H1 (cell line): ENCODE data around the gene SMYD5. TPM values are rescaled to one million over a fixed set of nuclear protein-coding genes. Genes with fewer than 3 reads are reported as not detected.

Experiments
- CTCF ChIA-PET: fragments of 300-600 bp; sonication (Branson Sonifier 250); formaldehyde crosslinking; loops from one replicate; lab custom pipeline; 2021; ENCODE audit not compliant: partially characterized antibody; lab: Charles Lee
- POLR2A ChIA-PET: fragments of 300-600 bp; sonication (Branson Sonifier 250); formaldehyde crosslinking; loops from one replicate; lab custom pipeline; 2021; ENCODE audit warnings: inconsistent platforms; ENCODE audit not compliant: partially characterized antibody; lab: Charles Lee
- DNase-seq, 2 experiments: peaks; one replicate each; pipeline versions ENCODE4 v3.0.0 to v3.0.0-alpha.2; 2010 to 2022; ENCODE audit warnings: low spot score in 2 of 2, low read depth in 1 of 2, mixed read lengths in 1 of 2
- FAIRE-seq: peaks from 2 replicates; lab custom pipeline; 2011; peaks lifted over from hg19 to GRCh38; lab: Jason Lieb, UNC
- H2AFZ ChIP-seq: 2 replicates; pipeline ENCODE4 v1.8.1; 2012; ENCODE audit warnings: low read length, inconsistent platforms
- H2AK5ac ChIP-seq: 2 replicates; pipeline ENCODE4 v1.6.1; 2013; ENCODE audit warnings: low read depth, low read length
- H2BK120ac ChIP-seq: replicated peaks from 2 replicates; pipeline ENCODE3; 2013; ENCODE audit warnings: low read depth, low read length, inconsistent platforms
- H2BK12ac ChIP-seq: 2 replicates; pipeline ENCODE4 v1.6.1; 2013; ENCODE audit warnings: low read depth, low read length
- H2BK15ac ChIP-seq: 2 replicates; pipeline ENCODE4 v1.6.1; 2013; ENCODE audit warnings: low read length
- H2BK20ac ChIP-seq: 2 replicates; pipeline ENCODE4 v1.6.1; 2013; ENCODE audit warnings: low read length
- H2BK5ac ChIP-seq: 2 replicates; pipeline ENCODE4 v1.6.1; 2013; ENCODE audit warnings: low read depth, low read length
- H3K14ac ChIP-seq: 2 replicates; pipeline ENCODE4 v1.6.1; 2013; ENCODE audit warnings: inconsistent platforms; ENCODE audit not compliant: insufficient read length
- H3K18ac ChIP-seq: 2 replicates; pipeline ENCODE4 v1.6.1; 2013; ENCODE audit warnings: low read length; ENCODE audit errors: extremely low read depth
- H3K23ac ChIP-seq: 2 replicates; pipeline ENCODE4 v1.6.1; 2013; ENCODE audit warnings: inconsistent platforms; ENCODE audit not compliant: insufficient read length
- H3K23me2 ChIP-seq: 2 replicates; pipeline ENCODE4 v1.6.1; 2013; ENCODE audit warnings: low read depth, low read length
- H3K27ac ChIP-seq: 2 replicates; pipeline ENCODE4 v1.6.1; 2011; ENCODE audit warnings: low read depth, low read length, inconsistent platforms
- H3K27me3 ChIP-seq, 4 experiments: replicated peaks in 1 of 4; 1 replicate in 1 of 4; 2 replicates in 3 of 4; pipeline versions ENCODE4 v1.6.1 to v1.8.1; 2011 to 2013; ENCODE audit warnings: low read length in 3 of 4, mild to moderate bottlenecking in 3 of 4, inconsistent platforms in 2 of 4, mixed read lengths in 2 of 4, moderate library complexity in 1 of 4; ENCODE audit not compliant: control insufficient read depth in 3 of 4, insufficient read depth in 3 of 4; ENCODE audit errors: extremely low read depth in 1 of 4
- H3K36me3 ChIP-seq, 4 experiments: 2 replicates each; pipeline versions ENCODE4 v1.6.1 to v1.8.1; 2011 to 2013; ENCODE audit warnings: mild to moderate bottlenecking in 4 of 4, low read length in 3 of 4, moderate library complexity in 2 of 4, control low read depth in 1 of 4, inconsistent platforms in 1 of 4; ENCODE audit not compliant: insufficient read depth in 4 of 4, control insufficient read depth in 2 of 4
- H3K4ac ChIP-seq: replicated peaks from 2 replicates; pipeline ENCODE3; 2013; ENCODE audit warnings: low read length, low read depth, mixed read lengths, inconsistent platforms; ENCODE audit not compliant: insufficient read length
- H3K4me1 ChIP-seq, 4 experiments: replicated peaks in 1 of 4; 1 replicate in 1 of 4; 2 replicates in 3 of 4; pipeline versions ENCODE4 v1.6.1 to v1.8.1; 2011 to 2013; ENCODE audit warnings: low read length in 3 of 4, inconsistent platforms in 2 of 4, mixed read lengths in 1 of 4; ENCODE audit not compliant: insufficient read depth in 4 of 4, control insufficient read depth in 3 of 4
- H3K4me2 ChIP-seq, 2 experiments: 2 replicates each; pipeline versions ENCODE4 v1.6.1 to v1.8.1; 2011 to 2013; ENCODE audit warnings: low read depth in 2 of 2, low read length in 2 of 2, control low read depth in 1 of 2, inconsistent platforms in 1 of 2, mild to moderate bottlenecking in 1 of 2; ENCODE audit not compliant: insufficient read depth in 1 of 2
- H3K4me3 ChIP-seq, 4 experiments: fragments of 200-600, 300-600 bp in 1 of 4; sonication (generic), shearing (Covaris generic), sonication (Bioruptor Twin) in 1 of 4; 2 replicates each; pipeline versions ENCODE4 v1.5.1 to v1.8.1; 2011 to 2016; ENCODE audit warnings: low read length in 4 of 4, low read depth in 3 of 4, control low read depth in 2 of 4, inconsistent platforms in 2 of 4, mild to moderate bottlenecking in 2 of 4, mixed read lengths in 1 of 4, moderate library complexity in 1 of 4; ENCODE audit not compliant: insufficient read depth in 2 of 4; ENCODE audit errors: extremely low read depth in 1 of 4
- H3K56ac ChIP-seq: replicated peaks from 2 replicates; pipeline ENCODE3; 2013; ENCODE audit warnings: low read depth, mild to moderate bottlenecking, mixed read lengths, low read length, inconsistent platforms; ENCODE audit not compliant: insufficient read length
- H3K79me1 ChIP-seq: 2 replicates; pipeline ENCODE4 v1.6.1; 2013; ENCODE audit warnings: low read depth, low read length, control low read depth
- H3K79me2 ChIP-seq, 2 experiments: 2 replicates each; pipeline versions ENCODE4 v1.6.1 to v1.8.1; 2012 to 2013; ENCODE audit warnings: low read length in 2 of 2, mild to moderate bottlenecking in 2 of 2, inconsistent platforms in 1 of 2; ENCODE audit not compliant: insufficient read depth in 2 of 2, control insufficient read depth in 1 of 2
- H3K9ac ChIP-seq, 4 experiments: replicated peaks in 1 of 4; 1 replicate in 1 of 4; 2 replicates in 3 of 4; pipeline versions ENCODE4 v1.6.1 to v1.8.1; 2011 to 2013; ENCODE audit warnings: low read depth in 3 of 4, low read length in 3 of 4, control low read depth in 2 of 4, mild to moderate bottlenecking in 2 of 4, moderate library complexity in 2 of 4, inconsistent platforms in 1 of 4; ENCODE audit errors: extremely low read depth in 1 of 4
- H3K9me3 ChIP-seq, 2 experiments: 2 replicates each; pipeline versions ENCODE4 v1.6.1 to v1.8.1; 2012 to 2013; ENCODE audit warnings: mild to moderate bottlenecking in 2 of 2, moderate library complexity in 2 of 2, control low read depth in 1 of 2, inconsistent platforms in 1 of 2, low read depth in 1 of 2, low read length in 1 of 2, mixed read lengths in 1 of 2; ENCODE audit not compliant: insufficient read depth in 2 of 2
- H4K20me1 ChIP-seq, 2 experiments: replicated peaks in 1 of 2; 2 replicates each; pipeline versions ENCODE3 to v1.8.1; 2011 to 2013; ENCODE audit warnings: inconsistent platforms in 2 of 2, low read length in 2 of 2, mild to moderate bottlenecking in 1 of 2; ENCODE audit not compliant: insufficient read depth in 2 of 2, control insufficient read depth in 1 of 2
- H4K5ac ChIP-seq: 2 replicates; pipeline ENCODE4 v1.6.1; 2013; ENCODE audit warnings: low read length, low read depth, mixed read lengths, inconsistent platforms; ENCODE audit not compliant: insufficient read length
- H4K8ac ChIP-seq: 2 replicates; pipeline ENCODE4 v1.8.0; 2013; ENCODE audit warnings: mild to moderate bottlenecking, moderate library complexity, low read length, inconsistent platforms; ENCODE audit not compliant: insufficient read depth; ENCODE audit errors: extremely low read depth
- H4K91ac ChIP-seq: replicated peaks from 2 replicates; pipeline ENCODE3; 2013; ENCODE audit warnings: low read length, mixed read lengths, inconsistent platforms; ENCODE audit not compliant: insufficient read length
- POLR2AphosphoS5 ChIP-seq: IDR thresholded peaks from 2 replicates; pipeline ENCODE4 v1.6.1; 2011; ENCODE audit warnings: low read depth, low read length
- YY1 ChIP-seq: IDR thresholded peaks from 2 replicates; pipeline ENCODE4 v1.6.1; 2011; ENCODE audit warnings: low read depth, mild to moderate bottlenecking, low read length
- ZNF274 ChIP-seq: IDR thresholded peaks from 2 replicates; pipeline ENCODE4 v1.7.0; 2012; ENCODE audit warnings: low read length, borderline replicate concordance; ENCODE audit errors: extremely low read depth
- WGBS, 2 experiments: shearing (Covaris generic) in 1 of 2; methylation state at CpG; one replicate each; pipeline versions ENCODE4 v1.1.6 to v1.1.7; 2013 to 2015; ENCODE audit warnings: low lambda C conversion rate in 2 of 2, mixed read lengths in 2 of 2, inconsistent platforms in 1 of 2, low coverage in 1 of 2, missing lambda C conversion rate in 1 of 2; ENCODE audit not compliant: insufficient replicate concordance in 2 of 2, insufficient coverage in 1 of 2, insufficient read length in 1 of 2; ENCODE audit errors: extremely low coverage in 1 of 2, missing lambda C conversion rate in 1 of 2; 5-methylcytosine and 5-hydroxymethylcytosine counted together
- polyA plus RNA-seq, 7 experiments: library from polyadenylated mRNA; depleted of rRNA in 3 of 7; stranded (reverse) in 5 of 7; unstranded in 2 of 7; fragments of >200 nt in 5 of 7; fragments of 200-250 nt in 2 of 7; gene quantifications; 1 replicate in 5 of 7; 2 replicates in 1 of 7; 4 replicates in 1 of 7; pipeline versions ENCODE4 v1.2.1 to v1.2.3, GENCODE V29; 2011 to 2013; ENCODE audit warnings: missing spikeins in 2 of 7, mixed read lengths in 2 of 7
- total RNA-seq: library from RNA; stranded (reverse); fragmentation: NEBNext Ultra II Directional; extraction: Animal tissue kit (Norgen Biotek cat#: 25700); gene quantifications from 2 replicates; pipeline ENCODE4 v1.2.1, GENCODE V29; 2021

Gene SMYD5
- total and polyA plus RNA-seq, 2 of the 8 experiments (the other 6 are each of a cell fraction or from before 2014, with no cell fraction given): 35.2 to 56.7 TPM

DNA sequence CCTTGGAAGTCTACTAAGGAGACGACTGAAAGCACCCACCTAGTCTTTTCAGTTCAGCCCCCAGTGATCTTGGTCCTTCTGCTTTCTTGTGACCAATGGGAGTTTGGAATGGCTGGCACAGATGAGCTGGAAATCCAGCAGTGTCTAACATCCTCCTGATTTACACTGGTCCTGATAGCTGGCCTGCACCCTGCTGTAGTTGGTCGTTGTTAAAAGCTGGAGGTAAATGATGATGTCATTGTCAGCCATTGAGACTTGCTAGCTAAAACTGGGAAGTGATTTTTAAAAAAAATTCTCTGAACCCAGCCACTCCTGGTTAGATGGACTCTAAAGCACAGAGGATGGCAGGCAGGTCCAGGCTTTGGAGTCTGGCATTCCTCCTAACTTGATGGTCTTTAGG is 39.4 kb downstream of the SMYD5 start:
- no peaks in the 10 kb centered on the region for H3K9me3 ChIP-seq
- no peak overlapping the region for H3K9ac ChIP-seq
- no peak overlapping the region for H3K56ac ChIP-seq
- H3K27ac ChIP-seq: no peak overlapping the region
- DNase-seq (no peak), FAIRE-seq (no peak)
- H2BK12ac ChIP-seq: no peak overlapping the region
- H3K23ac ChIP-seq: no peak overlapping the region
- H3K36me3 ChIP-seq: peaks cover 31 to 63% (median 46%) of the 10 kb centered on the region in 4 experiments
- WGBS, 2 experiments: 76% methylated on average over 2 of the region's 2 CpGs; no CpG with 5 or more reads in 1 of the 2 experiments
- ChIA-PET CTCF (interaction anchor here (1.0 to 2.6 kb wide), 5 partner anchors 8 to 166 kb away, joined by 3 to 16 read pairs (median 3); no protein-coding TSS in a partner anchor), POLR2A (interaction anchor here (0.6 to 6.5 kb wide), 11 partner anchors 9 to 36 kb away, joined by 3 to 105 read pairs (median 5); partner anchors contain the start of genes CCT7, FBXO41 and PRADC1)
- no peak overlapping the region for H4K5ac ChIP-seq
- no peak overlapping the region for H2AK5ac ChIP-seq
- no peak overlapping the region for H4K91ac ChIP-seq
- H3K18ac ChIP-seq: no peak overlapping the region
- peaks cover 15 to 25% of the 10 kb centered on the region in 2 experiments for H4K20me1 ChIP-seq
- H4K8ac ChIP-seq: no peak overlapping the region
- H3K23me2 ChIP-seq: no peaks in the 10 kb centered on the region
- TF ChIP-seq YY1 (no peak), POLR2AphosphoS5 (peak; percentile 22; the same call in 1 of the 2 replicates), ZNF274 (no peak)
- no peak overlapping the region for H2BK15ac ChIP-seq
- no peak overlapping the region for H3K4me2 ChIP-seq
- H2BK5ac ChIP-seq: no peak overlapping the region
- H2BK120ac ChIP-seq: no peak overlapping the region
- no peaks in the 10 kb centered on the region for H3K79me1 ChIP-seq
- H3K4me3 ChIP-seq: no peak overlapping the region
- no peak overlapping the region for H2AFZ ChIP-seq
- no peak overlapping the region for H2BK20ac ChIP-seq
- H3K14ac ChIP-seq: no peak overlapping the region
- no peaks in the 10 kb centered on the region for H3K27me3 ChIP-seq
- no peaks in the 10 kb centered on the region for H3K79me2 ChIP-seq
- no peak overlapping the region for H3K4ac ChIP-seq
- H3K4me1 ChIP-seq: peaks cover 0 to 7% (median 1%) of the 10 kb centered on the region in 4 experiments; a peak in 2 of 7 replicates
